Measurements from ENCODE around the gene PLEKHA5. TPM values are rescaled to one million over a fixed set of nuclear protein-coding genes. Genes with fewer than 3 reads are reported as not detected.
"Not testable (repeated sequence)": the region's sequence is repeated elsewhere in the genome, so short reads cannot be mapped to it uniquely, and the experiment has no call there.

PLEKHA5 gene
- total RNA-seq, 1 donor from 2014 or later: 23.4 TPM

GRCh38 chr12:19302100-19302640, 172.6 kb downstream of the PLEKHA5 start:
- no peak overlapping the region for H3K4me3 ChIP-seq (ENCODE audit: low read depth, low read length)
- DNase-seq (ENCODE audit: low read depth): no peak
- no peak for TF ChIP-seq CTCF (conservative IDR thresholded peaks at IDR 0.05; ENCODE audit: low read depth, low read length)

GRCh38 chr12:19303496-19303895, 174.0 kb downstream of the PLEKHA5 start:
- H3K4me3 ChIP-seq (ENCODE audit: low read depth, low read length): no peak overlapping the region
- DNase-seq (ENCODE audit: low read depth): no peak
- no peak for TF ChIP-seq CTCF (conservative IDR thresholded peaks at IDR 0.05; ENCODE audit: low read depth, low read length)

- no peak for DNase-seq (ENCODE audit: low read depth)
- TF ChIP-seq CTCF (conservative IDR thresholded peaks at IDR 0.05; ENCODE audit: low read depth, low read length): no peak
- H3K4me3 ChIP-seq (ENCODE audit: low read depth, low read length): no peak overlapping the region
Observed at GRCh38 chr12:19304149-19304750, 174.7 kb downstream of the PLEKHA5 start.

- not testable (repeated sequence) for H3K4me3 ChIP-seq (ENCODE audit: low read depth, low read length); DNase-seq (ENCODE audit: low read depth)
Observed at GRCh38 chr12:19305621-19306020, 176.1 kb downstream of the PLEKHA5 start.

GRCh38 chr12:19306366-19306765, 176.8 kb downstream of the PLEKHA5 start:
- no peak for TF ChIP-seq CTCF (conservative IDR thresholded peaks at IDR 0.05; ENCODE audit: low read depth, low read length)
- no peak overlapping the region for H3K4me3 ChIP-seq (ENCODE audit: low read depth, low read length)
- no peak for DNase-seq (ENCODE audit: low read depth)

- no peak overlapping the region for H3K4me3 ChIP-seq (ENCODE audit: low read depth, low read length)
- DNase-seq (ENCODE audit: low read depth): no peak
- TF ChIP-seq CTCF (conservative IDR thresholded peaks at IDR 0.05; ENCODE audit: low read depth, low read length): no peak
Observed at GRCh38 chr12:19307451-19307850, 177.9 kb downstream of the PLEKHA5 start.

- no peak for DNase-seq (ENCODE audit: low read depth)
- TF ChIP-seq CTCF (conservative IDR thresholded peaks at IDR 0.05; ENCODE audit: low read depth, low read length): no peak
- H3K4me3 ChIP-seq (ENCODE audit: low read depth, low read length): no peak overlapping the region
Observed at GRCh38 chr12:19311165-19311564, 181.6 kb downstream of the PLEKHA5 start.

All from epithelial cell of proximal tubule (primary cell).